HepG2 (cell line): ENCODE measurements around the gene TEKT5. TPM values are rescaled to one million over a fixed set of nuclear protein-coding genes. Genes with fewer than 3 reads are reported as not detected.

ENCODE experiments used
- CENPX ChIP-seq: sonication (generic); formaldehyde crosslinking; IDR thresholded peaks from 2 replicates; pipeline ENCODE4 v1.9.0; 2021; ENCODE audit warnings: mild to moderate bottlenecking, missing genetic modification reagents, moderate library complexity
- FOXC1 ChIP-seq: sonication (generic); formaldehyde crosslinking; IDR thresholded peaks from 2 replicates; pipeline ENCODE4 v1.8.0; 2022; ENCODE audit warnings: mild to moderate bottlenecking, missing genetic modification reagents, borderline replicate concordance
- NR2F6 ChIP-seq, 2 experiments: IDR thresholded peaks; 2 replicates each; pipeline ENCODE4 v1.6.1; 2016; ENCODE audit warnings: antibody characterized with exemption in 1 of 2, mild to moderate bottlenecking in 1 of 2
- RARA ChIP-seq: IDR thresholded peaks from 2 replicates; pipeline ENCODE4 v1.6.1; 2016; ENCODE audit warnings: missing genetic modification reagents, missing compliant biosample characterization
- ZFX ChIP-seq: sonication (generic); formaldehyde crosslinking; IDR thresholded peaks from 2 replicates; pipeline ENCODE4 v1.4.0; 2020; ENCODE audit warnings: mild to moderate bottlenecking, low read depth, missing genetic modification reagents, moderate library complexity
- ZKSCAN1 ChIP-seq: fragments of 150-350 bp; IDR thresholded peaks from 2 replicates; pipeline ENCODE4 v1.6.1; 2014; ENCODE audit warnings: low read length
- ZNF451 ChIP-seq: sonication (generic); formaldehyde crosslinking; IDR thresholded peaks from 2 replicates; pipeline ENCODE4 v1.5.0; 2020; ENCODE audit warnings: mild to moderate bottlenecking, missing genetic modification reagents
- ZNF572 ChIP-seq: sonication (generic); formaldehyde crosslinking; IDR thresholded peaks from 2 replicates; pipeline ENCODE4 v1.5.1; 2020; ENCODE audit warnings: mild to moderate bottlenecking, missing genetic modification reagents
- polyA plus RNA-seq, 8 experiments: library from polyadenylated mRNA; depleted of rRNA in 3 of 8; stranded (reverse) in 7 of 8; unstranded in 1 of 8; fragments of >200 nt; fragmentation: Illumina TruSeq in 4 of 8; extraction: Trizol in 4 of 8; gene quantifications; 2 replicates each; pipeline versions ENCODE4 v1.2.1 to v1.2.3, GENCODE V29; 2011 to 2016; ENCODE audit warnings: low read depth in 4 of 8, missing spikeins in 1 of 8, mixed read lengths in 1 of 8; ENCODE audit not compliant: insufficient read depth in 1 of 8
- total RNA-seq, 5 experiments: library from RNA; depleted of rRNA; stranded (reverse); fragments of >200 nt; fragmentation: Illumina TruSeq; extraction: Trizol; gene quantifications; 2 replicates each; pipeline ENCODE4 v1.2.3, GENCODE V29; 2016; ENCODE audit warnings: low read depth in 1 of 5
- TF ChIP-seq, protein P1 (sequence below): sonication (generic); formaldehyde crosslinking; IDR thresholded peaks from 2 replicates; pipeline ENCODE4 v1.4.0; 2020; ENCODE audit warnings: missing genetic modification reagents
- TF ChIP-seq, protein P2 (sequence below): sonication (generic); formaldehyde crosslinking; IDR thresholded peaks from 2 replicates; pipeline ENCODE4 v1.5.0; 2020; ENCODE audit warnings: mild to moderate bottlenecking, missing genetic modification reagents, borderline replicate concordance
- TF ChIP-seq, protein P3 (sequence below): sonication (generic); formaldehyde crosslinking; IDR thresholded peaks from 2 replicates; pipeline ENCODE4 v1.9.0; 2021; ENCODE audit warnings: missing genetic modification reagents, borderline replicate concordance
- TF ChIP-seq, protein P4 (sequence below): sonication (generic); formaldehyde crosslinking; IDR thresholded peaks from 2 replicates; pipeline ENCODE4 v1.5.0; 2020; ENCODE audit warnings: mild to moderate bottlenecking, missing genetic modification reagents

Gene TEKT5
- total and polyA plus RNA-seq, 2 of the 13 experiments (the other 11 are each of a cell fraction or from before 2014, with no cell fraction given), result 0.16 TPM; not detected in 1

DNA sequence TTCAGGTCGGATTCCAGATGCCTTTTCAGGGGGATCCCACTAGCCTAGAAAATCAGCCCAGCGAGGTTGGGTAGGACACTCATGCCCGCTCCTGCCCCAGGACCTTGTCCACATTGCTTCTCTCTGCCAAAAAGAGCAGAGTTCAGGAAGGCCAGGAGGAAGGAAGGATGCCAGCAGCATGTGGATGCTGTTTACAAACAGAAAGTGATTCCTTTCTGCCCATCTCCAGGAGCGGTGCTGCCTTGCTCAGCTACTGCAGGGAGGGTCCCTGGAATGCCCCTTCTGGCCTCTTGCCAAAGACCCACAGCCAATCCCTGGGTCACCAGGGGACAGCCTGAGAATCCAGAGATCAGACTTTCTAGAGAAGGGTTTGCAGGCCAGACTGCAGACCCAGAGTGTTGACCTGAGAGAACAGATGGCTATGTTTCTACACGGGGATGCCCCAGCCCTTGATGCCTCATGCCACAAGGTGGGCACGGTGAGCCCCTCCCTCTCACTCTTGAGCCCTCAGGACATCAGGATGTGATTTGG, 82.0 kb downstream of the TEKT5 start (continued):
- TF ChIP-seq, protein P1, sequence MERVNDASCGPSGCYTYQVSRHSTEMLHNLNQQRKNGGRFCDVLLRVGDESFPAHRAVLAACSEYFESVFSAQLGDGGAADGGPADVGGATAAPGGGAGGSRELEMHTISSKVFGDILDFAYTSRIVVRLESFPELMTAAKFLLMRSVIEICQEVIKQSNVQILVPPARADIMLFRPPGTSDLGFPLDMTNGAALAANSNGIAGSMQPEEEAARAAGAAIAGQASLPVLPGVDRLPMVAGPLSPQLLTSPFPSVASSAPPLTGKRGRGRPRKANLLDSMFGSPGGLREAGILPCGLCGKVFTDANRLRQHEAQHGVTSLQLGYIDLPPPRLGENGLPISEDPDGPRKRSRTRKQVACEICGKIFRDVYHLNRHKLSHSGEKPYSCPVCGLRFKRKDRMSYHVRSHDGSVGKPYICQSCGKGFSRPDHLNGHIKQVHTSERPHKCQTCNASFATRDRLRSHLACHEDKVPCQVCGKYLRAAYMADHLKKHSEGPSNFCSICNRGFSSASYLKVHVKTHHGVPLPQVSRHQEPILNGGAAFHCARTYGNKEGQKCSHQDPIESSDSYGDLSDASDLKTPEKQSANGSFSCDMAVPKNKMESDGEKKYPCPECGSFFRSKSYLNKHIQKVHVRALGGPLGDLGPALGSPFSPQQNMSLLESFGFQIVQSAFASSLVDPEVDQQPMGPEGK, result 0 out of 2 replicates have a peak, but pooled peaks have one; percentile 34
- TF ChIP-seq, protein P2, sequence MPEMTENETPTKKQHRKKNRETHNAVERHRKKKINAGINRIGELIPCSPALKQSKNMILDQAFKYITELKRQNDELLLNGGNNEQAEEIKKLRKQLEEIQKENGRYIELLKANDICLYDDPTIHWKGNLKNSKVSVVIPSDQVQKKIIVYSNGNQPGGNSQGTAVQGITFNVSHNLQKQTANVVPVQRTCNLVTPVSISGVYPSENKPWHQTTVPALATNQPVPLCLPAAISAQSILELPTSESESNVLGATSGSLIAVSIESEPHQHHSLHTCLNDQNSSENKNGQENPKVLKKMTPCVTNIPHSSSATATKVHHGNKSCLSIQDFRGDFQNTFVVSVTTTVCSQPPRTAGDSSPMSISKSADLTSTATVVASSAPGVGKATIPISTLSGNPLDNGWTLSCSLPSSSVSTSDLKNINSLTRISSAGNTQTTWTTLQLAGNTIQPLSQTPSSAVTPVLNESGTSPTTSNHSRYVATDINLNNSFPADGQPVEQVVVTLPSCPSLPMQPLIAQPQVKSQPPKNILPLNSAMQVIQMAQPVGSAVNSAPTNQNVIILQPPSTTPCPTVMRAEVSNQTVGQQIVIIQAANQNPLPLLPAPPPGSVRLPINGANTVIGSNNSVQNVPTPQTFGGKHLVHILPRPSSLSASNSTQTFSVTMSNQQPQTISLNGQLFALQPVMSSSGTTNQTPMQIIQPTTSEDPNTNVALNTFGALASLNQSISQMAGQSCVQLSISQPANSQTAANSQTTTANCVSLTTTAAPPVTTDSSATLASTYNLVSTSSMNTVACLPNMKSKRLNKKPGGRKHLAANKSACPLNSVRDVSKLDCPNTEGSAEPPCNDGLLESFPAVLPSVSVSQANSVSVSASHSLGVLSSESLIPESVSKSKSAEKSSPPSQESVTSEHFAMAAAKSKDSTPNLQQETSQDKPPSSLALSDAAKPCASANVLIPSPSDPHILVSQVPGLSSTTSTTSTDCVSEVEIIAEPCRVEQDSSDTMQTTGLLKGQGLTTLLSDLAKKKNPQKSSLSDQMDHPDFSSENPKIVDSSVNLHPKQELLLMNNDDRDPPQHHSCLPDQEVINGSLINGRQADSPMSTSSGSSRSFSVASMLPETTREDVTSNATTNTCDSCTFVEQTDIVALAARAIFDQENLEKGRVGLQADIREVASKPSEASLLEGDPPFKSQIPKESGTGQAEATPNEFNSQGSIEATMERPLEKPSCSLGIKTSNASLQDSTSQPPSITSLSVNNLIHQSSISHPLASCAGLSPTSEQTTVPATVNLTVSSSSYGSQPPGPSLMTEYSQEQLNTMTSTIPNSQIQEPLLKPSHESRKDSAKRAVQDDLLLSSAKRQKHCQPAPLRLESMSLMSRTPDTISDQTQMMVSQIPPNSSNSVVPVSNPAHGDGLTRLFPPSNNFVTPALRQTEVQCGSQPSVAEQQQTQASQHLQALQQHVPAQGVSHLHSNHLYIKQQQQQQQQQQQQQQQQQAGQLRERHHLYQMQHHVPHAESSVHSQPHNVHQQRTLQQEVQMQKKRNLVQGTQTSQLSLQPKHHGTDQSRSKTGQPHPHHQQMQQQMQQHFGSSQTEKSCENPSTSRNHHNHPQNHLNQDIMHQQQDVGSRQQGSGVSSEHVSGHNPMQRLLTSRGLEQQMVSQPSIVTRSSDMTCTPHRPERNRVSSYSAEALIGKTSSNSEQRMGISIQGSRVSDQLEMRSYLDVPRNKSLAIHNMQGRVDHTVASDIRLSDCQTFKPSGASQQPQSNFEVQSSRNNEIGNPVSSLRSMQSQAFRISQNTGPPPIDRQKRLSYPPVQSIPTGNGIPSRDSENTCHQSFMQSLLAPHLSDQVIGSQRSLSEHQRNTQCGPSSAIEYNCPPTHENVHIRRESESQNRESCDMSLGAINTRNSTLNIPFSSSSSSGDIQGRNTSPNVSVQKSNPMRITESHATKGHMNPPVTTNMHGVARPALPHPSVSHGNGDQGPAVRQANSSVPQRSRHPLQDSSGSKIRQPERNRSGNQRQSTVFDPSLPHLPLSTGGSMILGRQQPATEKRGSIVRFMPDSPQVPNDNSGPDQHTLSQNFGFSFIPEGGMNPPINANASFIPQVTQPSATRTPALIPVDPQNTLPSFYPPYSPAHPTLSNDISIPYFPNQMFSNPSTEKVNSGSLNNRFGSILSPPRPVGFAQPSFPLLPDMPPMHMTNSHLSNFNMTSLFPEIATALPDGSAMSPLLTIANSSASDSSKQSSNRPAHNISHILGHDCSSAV (CRISPR knock-in tag), result peak; percentile 61; the same call in 1 of the 2 replicates
- TF ChIP-seq ZFX (CRISPR knock-in tag) (peak; percentile 45), ZNF451 (CRISPR knock-in tag) (0 out of 2 replicates have a peak, but pooled peaks have one; percentile 20), RARA (peak; percentile 46; the same call in 1 of the 2 replicates), FOXC1 (CRISPR knock-in tag) (peak; percentile 56; the same call in 1 of the 2 replicates), ZKSCAN1 (no peak), CENPX (CRISPR knock-in tag) (no peak), ZNF572 (peak; percentile 95), NR2F6 (IDR thresholded peaks at IDR 0.05) (no peak), NR2F6 (CRISPR knock-in tag; IDR thresholded peaks at IDR 0.05) (peak; percentile 23; the same call in 1 of the 2 replicates)
- TF ChIP-seq, protein P3, sequence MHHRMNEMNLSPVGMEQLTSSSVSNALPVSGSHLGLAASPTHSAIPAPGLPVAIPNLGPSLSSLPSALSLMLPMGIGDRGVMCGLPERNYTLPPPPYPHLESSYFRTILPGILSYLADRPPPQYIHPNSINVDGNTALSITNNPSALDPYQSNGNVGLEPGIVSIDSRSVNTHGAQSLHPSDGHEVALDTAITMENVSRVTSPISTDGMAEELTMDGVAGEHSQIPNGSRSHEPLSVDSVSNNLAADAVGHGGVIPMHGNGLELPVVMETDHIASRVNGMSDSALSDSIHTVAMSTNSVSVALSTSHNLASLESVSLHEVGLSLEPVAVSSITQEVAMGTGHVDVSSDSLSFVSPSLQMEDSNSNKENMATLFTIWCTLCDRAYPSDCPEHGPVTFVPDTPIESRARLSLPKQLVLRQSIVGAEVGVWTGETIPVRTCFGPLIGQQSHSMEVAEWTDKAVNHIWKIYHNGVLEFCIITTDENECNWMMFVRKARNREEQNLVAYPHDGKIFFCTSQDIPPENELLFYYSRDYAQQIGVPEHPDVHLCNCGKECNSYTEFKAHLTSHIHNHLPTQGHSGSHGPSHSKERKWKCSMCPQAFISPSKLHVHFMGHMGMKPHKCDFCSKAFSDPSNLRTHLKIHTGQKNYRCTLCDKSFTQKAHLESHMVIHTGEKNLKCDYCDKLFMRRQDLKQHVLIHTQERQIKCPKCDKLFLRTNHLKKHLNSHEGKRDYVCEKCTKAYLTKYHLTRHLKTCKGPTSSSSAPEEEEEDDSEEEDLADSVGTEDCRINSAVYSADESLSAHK (CRISPR knock-in tag), result no peak
- TF ChIP-seq, protein P4, sequence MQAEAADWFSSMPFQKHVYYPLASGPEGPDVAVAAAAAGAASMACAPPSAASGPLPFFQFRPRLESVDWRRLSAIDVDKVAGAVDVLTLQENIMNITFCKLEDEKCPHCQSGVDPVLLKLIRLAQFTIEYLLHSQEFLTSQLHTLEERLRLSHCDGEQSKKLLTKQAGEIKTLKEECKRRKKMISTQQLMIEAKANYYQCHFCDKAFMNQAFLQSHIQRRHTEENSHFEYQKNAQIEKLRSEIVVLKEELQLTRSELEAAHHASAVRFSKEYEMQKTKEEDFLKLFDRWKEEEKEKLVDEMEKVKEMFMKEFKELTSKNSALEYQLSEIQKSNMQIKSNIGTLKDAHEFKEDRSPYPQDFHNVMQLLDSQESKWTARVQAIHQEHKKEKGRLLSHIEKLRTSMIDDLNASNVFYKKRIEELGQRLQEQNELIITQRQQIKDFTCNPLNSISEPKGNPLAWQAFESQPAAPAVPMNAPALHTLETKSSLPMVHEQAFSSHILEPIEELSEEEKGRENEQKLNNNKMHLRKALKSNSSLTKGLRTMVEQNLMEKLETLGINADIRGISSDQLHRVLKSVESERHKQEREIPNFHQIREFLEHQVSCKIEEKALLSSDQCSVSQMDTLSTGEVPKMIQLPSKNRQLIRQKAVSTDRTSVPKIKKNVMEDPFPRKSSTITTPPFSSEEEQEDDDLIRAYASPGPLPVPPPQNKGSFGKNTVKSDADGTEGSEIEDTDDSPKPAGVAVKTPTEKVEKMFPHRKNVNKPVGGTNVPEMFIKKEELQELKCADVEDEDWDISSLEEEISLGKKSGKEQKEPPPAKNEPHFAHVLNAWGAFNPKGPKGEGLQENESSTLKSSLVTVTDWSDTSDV (CRISPR knock-in tag), result no peak
